HG03378 (cell line): ENCODE measurements around the gene RNU5B-1.
"Not testable (repeated sequence)": the region's sequence is repeated elsewhere in the genome, so short reads cannot be mapped to it uniquely, and the experiment has no call there.

ENCODE experiments used
- ATAC-seq: cut with Tn5 transposase; IDR thresholded peaks from one replicate; pipeline ENCODE4 v1.9.1; 2021; ENCODE audit warnings: mild to moderate bottlenecking, moderate library complexity; ENCODE audit not compliant: unreplicated experiment

The RNU5B-1 gene

GRCh38 chr15:65304381-65305149 lies at the start of gene RNU5B-1:
RNU5B-1 (plus strand) TSS chr15:65304677.
- peak; percentile 69 for ATAC-seq

GRCh38 chr15:65254758-65255157 lies 49.7 kb upstream of the RNU5B-1 start:
- ATAC-seq, result no peak

- no peak for ATAC-seq
These were observed 48.9 kb upstream of the RNU5B-1 start for GRCh38 chr15:65255486-65256140.

- ATAC-seq, result no peak
These were observed 45.9 kb upstream of the RNU5B-1 start for GRCh38 chr15:65258375-65259262.

- no peak for ATAC-seq
These were observed 45.1 kb upstream of the RNU5B-1 start for GRCh38 chr15:65259367-65259797.

GRCh38 chr15:65260968-65261367 lies 43.5 kb upstream of the RNU5B-1 start:
- no peak for ATAC-seq

GRCh38 chr15:65263313-65263712 lies 41.2 kb upstream of the RNU5B-1 start:
- ATAC-seq, result no peak

GRCh38 chr15:65264863-65265430 lies 39.5 kb upstream of the RNU5B-1 start:
- ATAC-seq, result no peak

- ATAC-seq, result no peak
These were observed 38.0 kb upstream of the RNU5B-1 start for GRCh38 chr15:65266469-65266868.

GRCh38 chr15:65268411-65268810 lies 36.1 kb upstream of the RNU5B-1 start:
- ATAC-seq, result no peak

- not testable (repeated sequence) for ATAC-seq
These were observed 33.5 kb upstream of the RNU5B-1 start for GRCh38 chr15:65270811-65271545.

GRCh38 chr15:65275104-65275727 lies 29.3 kb upstream of the RNU5B-1 start:
- ATAC-seq, result no peak

- no peak for ATAC-seq
These were observed 28.8 kb upstream of the RNU5B-1 start for GRCh38 chr15:65275728-65276126.

- ATAC-seq, result no peak
These were observed 27.5 kb upstream of the RNU5B-1 start for GRCh38 chr15:65277015-65277414.

GRCh38 chr15:65278480-65278879 lies 26.0 kb upstream of the RNU5B-1 start:
- ATAC-seq, result no peak

- ATAC-seq, result peak; percentile 9
These were observed 19.0 kb upstream of the RNU5B-1 start for GRCh38 chr15:65285291-65286068.

- peak; percentile 24 for ATAC-seq
These were observed 18.3 kb upstream of the RNU5B-1 start for GRCh38 chr15:65286069-65286703.

GRCh38 chr15:65286704-65287519 lies 17.6 kb upstream of the RNU5B-1 start, which contains the start of gene PARP16:
PARP16 (minus strand) TSS chr15:65286883; CDS start chr15:65286426, 457 bp downstream.
- peak; percentile 76 for ATAC-seq
